Fibroblast of lung (primary cell): Measurements from ENCODE around the gene CNIH4. TPM values are rescaled to one million over a fixed set of nuclear protein-coding genes. Genes with fewer than 3 reads are reported as not detected.

Source experiments
- DNase-seq, 2 donors: peaks; one replicate each; pipeline versions ENCODE4 v3.0.0 to v3.0.0-alpha.2; 2010; ENCODE audit warnings: low read depth in 2 of 2
- H2AFZ ChIP-seq: 2 replicates; pipeline ENCODE4 v1.5.1; 2012; ENCODE audit warnings: low read length, control low read depth, inconsistent platforms
- H3K27ac ChIP-seq: 2 replicates; pipeline ENCODE4 v1.5.1; 2011; ENCODE audit warnings: low read length, control low read depth; ENCODE audit not compliant: insufficient read depth
- H3K27me3 ChIP-seq: 2 replicates; pipeline ENCODE4 v1.5.1; 2011; ENCODE audit warnings: mild to moderate bottlenecking, low read length; ENCODE audit not compliant: control insufficient read depth, insufficient read depth
- H3K36me3 ChIP-seq: 2 replicates; pipeline ENCODE4 v1.5.1; 2011; ENCODE audit warnings: low read length; ENCODE audit not compliant: control insufficient read depth, insufficient read depth
- H3K4me1 ChIP-seq: 2 replicates; pipeline ENCODE4 v1.5.1; 2011; ENCODE audit warnings: low read length; ENCODE audit not compliant: control insufficient read depth, insufficient read depth; ENCODE audit errors: extremely low read depth
- H3K4me2 ChIP-seq: 2 replicates; pipeline ENCODE4 v1.5.1; 2011; ENCODE audit warnings: low read length, control low read depth; ENCODE audit not compliant: insufficient read depth; ENCODE audit errors: extremely low read depth
- H3K4me3 ChIP-seq, 4 experiments: fragments of 200-600 bp in 1 of 4; sonication (generic) in 1 of 4; replicated peaks in 1 of 4; 2 replicates each; pipeline ENCODE4 v1.5.1; 2011 to 2016; ENCODE audit warnings: low read length in 4 of 4, low read depth in 3 of 4, mild to moderate bottlenecking in 3 of 4, control low read depth in 2 of 4, inconsistent platforms in 1 of 4, mixed read lengths in 1 of 4; ENCODE audit not compliant: insufficient read depth in 1 of 4; ENCODE audit errors: control extremely low read depth in 1 of 4
- H3K79me2 ChIP-seq: 2 replicates; pipeline ENCODE4 v1.5.1; 2012; ENCODE audit warnings: mild to moderate bottlenecking, low read length, inconsistent platforms; ENCODE audit not compliant: control insufficient read depth, insufficient read depth
- H3K9ac ChIP-seq: 2 replicates; pipeline ENCODE4 v1.5.1; 2011; ENCODE audit warnings: mild to moderate bottlenecking, low read length, control low read depth; ENCODE audit not compliant: insufficient read depth
- H3K9me3 ChIP-seq: 2 replicates; pipeline ENCODE4 v1.5.1; 2012; ENCODE audit warnings: low read depth, low read length; ENCODE audit not compliant: control insufficient read depth, insufficient read depth
- H4K20me1 ChIP-seq: 2 replicates; pipeline ENCODE4 v1.5.1; 2011; ENCODE audit warnings: low read length; ENCODE audit not compliant: control insufficient read depth, insufficient read depth; ENCODE audit errors: extremely low read depth
- CTCF ChIP-seq, 2 donors: IDR thresholded peaks in 1 of 2; conservative IDR thresholded peaks in 1 of 2; 1 replicate in 1 of 2; 2 replicates in 1 of 2; pipeline ENCODE4 v1.5.1; 2011 to 2012; ENCODE audit warnings: low read length in 2 of 2, control low read depth in 1 of 2, inconsistent platforms in 1 of 2, low read depth in 1 of 2, mild to moderate bottlenecking in 1 of 2
- EZH2 ChIP-seq: IDR thresholded peaks from 2 replicates; pipeline ENCODE4 v1.5.1; 2012; ENCODE audit warnings: low read length, control low read depth, mild to moderate bottlenecking; ENCODE audit errors: missing control alignments
- polyA plus RNA-seq, 2 donors: library from polyadenylated mRNA; depleted of rRNA in 1 of 2; stranded (reverse) in 1 of 2; unstranded in 1 of 2; fragments of >200 nt; gene quantifications; 2 replicates each; pipeline ENCODE4 v1.2.1, GENCODE V29; 2011 to 2012; ENCODE audit warnings: missing spikeins in 1 of 2
- total RNA-seq: library from RNA; depleted of rRNA; stranded (reverse); fragments of >200 nt; gene quantifications from 2 replicates; pipeline ENCODE4 v1.2.1, GENCODE V29; 2014

Gene CNIH4
- total and polyA plus RNA-seq, 2 donors (not counting 1 experiment from before 2014, with no cell fraction given) = 76.0 to 109 TPM

DNA sequence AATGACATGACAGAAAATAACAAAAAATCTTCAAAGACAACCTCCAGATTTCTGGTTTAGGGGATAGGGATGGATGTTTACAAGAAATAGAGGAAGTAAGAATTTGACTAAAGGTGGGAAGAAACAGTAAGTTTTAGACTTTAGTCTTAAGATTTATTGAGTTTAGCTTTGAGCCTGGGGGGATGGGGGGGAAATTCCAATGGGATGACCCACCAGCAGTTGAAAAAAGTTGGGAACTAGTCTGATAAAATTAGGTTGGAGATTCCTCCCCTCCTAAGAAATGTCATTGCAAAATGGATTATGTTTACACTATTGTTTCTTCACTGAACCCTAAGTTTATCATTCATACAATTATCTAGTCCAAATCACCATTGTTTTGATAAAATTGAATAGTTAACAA is 49.5 kb downstream of the CNIH4 start:
- Histone ChIP-seq H3K9ac (no peak overlapping the region), H3K27ac (no peak overlapping the region), H3K9me3 (no peaks in the 10 kb centered on the region), H4K20me1 (no peaks in the 10 kb centered on the region), H3K4me2 (no peak overlapping the region), H3K36me3 (peaks cover 7% of the 10 kb centered on the region), H3K4me3 (no peak overlapping the region), H3K27me3 (no peaks in the 10 kb centered on the region), H3K4me1 (peaks cover 2% of the 10 kb centered on the region), H3K79me2 (no peaks in the 10 kb centered on the region), H2AFZ (no peak overlapping the region)
- TF ChIP-seq CTCF (conservative IDR thresholded peaks at IDR 0.05 in 1 of 2, IDR thresholded peaks at IDR 0.05 in 1 of 2; ENCODE audit: low read depth in 1 of 2, low read length in 2 of 2) (no peak), EZH2 (no peak)
- DNase-seq = peak in 1 of 2 donors; percentile 26

DNA sequence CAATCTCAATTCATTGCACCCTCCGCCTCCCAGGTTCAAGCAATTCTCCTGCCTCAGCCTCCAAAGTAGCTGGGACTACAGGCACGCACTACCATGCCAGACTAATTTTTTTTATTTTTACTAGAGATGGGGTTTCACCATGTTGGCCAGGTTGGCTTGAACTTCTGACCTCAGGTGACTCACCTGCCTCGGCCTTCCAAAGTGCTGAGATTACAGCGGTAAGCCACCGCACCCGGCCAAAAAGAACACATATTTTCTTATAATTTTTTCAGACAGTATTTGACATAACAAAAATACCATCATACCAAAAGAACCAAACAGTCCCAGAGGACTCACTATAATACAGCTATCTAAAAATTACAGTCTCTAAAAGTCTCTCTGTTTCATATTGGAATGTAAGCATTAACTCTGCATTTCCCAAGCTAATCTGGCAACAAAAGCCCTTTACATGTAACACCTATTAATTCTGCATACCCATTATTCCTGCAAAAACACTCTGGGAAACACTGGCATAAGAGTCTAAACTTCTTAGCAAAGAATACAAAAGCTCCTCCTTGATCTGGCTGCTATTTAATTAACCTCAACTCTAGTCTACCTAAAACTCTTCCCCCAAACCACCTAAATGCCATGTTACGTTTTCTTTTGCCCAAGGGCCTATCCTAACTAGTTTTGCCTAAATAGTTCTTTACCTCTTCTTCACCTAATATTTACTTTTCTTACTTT is 51.1 kb downstream of the CNIH4 start:
- no peak overlapping the region for H3K9ac ChIP-seq
- H3K9me3 ChIP-seq = no peaks in the 10 kb centered on the region
- no peak overlapping the region for H3K4me3 ChIP-seq
- H2AFZ ChIP-seq = no peak overlapping the region
- H3K27ac ChIP-seq = no peak overlapping the region
- TF ChIP-seq EZH2 = no peak
- no peak for TF ChIP-seq CTCF (conservative IDR thresholded peaks at IDR 0.05 in 1 of 2, IDR thresholded peaks at IDR 0.05 in 1 of 2; ENCODE audit: low read depth in 1 of 2, low read length in 2 of 2)
- no peaks in the 10 kb centered on the region for H3K79me2 ChIP-seq
- no peak overlapping the region for H3K4me2 ChIP-seq
- H3K36me3 ChIP-seq = peaks cover 7% of the 10 kb centered on the region
- peak in 1 of 2 donors; percentile 69 for DNase-seq
- H4K20me1 ChIP-seq = no peaks in the 10 kb centered on the region
- H3K27me3 ChIP-seq = no peaks in the 10 kb centered on the region
- peaks cover 2% of the 10 kb centered on the region for H3K4me1 ChIP-seq

GRCh38 chr1:224408294-224408590 is 51.6 kb downstream of the CNIH4 start:
- H3K9ac ChIP-seq = no peak overlapping the region
- H3K4me3 ChIP-seq = no peak overlapping the region
- no peaks in the 10 kb centered on the region for H3K79me2 ChIP-seq
- H3K9me3 ChIP-seq = no peaks in the 10 kb centered on the region
- peaks cover 7% of the 10 kb centered on the region for H3K36me3 ChIP-seq
- no peak overlapping the region for H3K27ac ChIP-seq
- H3K4me2 ChIP-seq = no peak overlapping the region
- H3K4me1 ChIP-seq = peaks cover 2% of the 10 kb centered on the region
- TF ChIP-seq EZH2 = no peak
- no peak for TF ChIP-seq CTCF (conservative IDR thresholded peaks at IDR 0.05 in 1 of 2, IDR thresholded peaks at IDR 0.05 in 1 of 2; ENCODE audit: low read depth in 1 of 2, low read length in 2 of 2)
- H2AFZ ChIP-seq = no peak overlapping the region
- no peaks in the 10 kb centered on the region for H3K27me3 ChIP-seq
- H4K20me1 ChIP-seq = no peaks in the 10 kb centered on the region
- no peak for DNase-seq
